ENCODE results near the gene TIMM10. TPM values are rescaled to one million over a fixed set of nuclear protein-coding genes. Genes with fewer than 3 reads are reported as not detected.

Gene TIMM10

GRCh38 chr11:57479021-57479663, 51.4 kb downstream of the TIMM10 start:
- Histone ChIP-seq H3K9me3 (replicated peaks; ENCODE audit: low read length) (no peaks in the 10 kb centered on the region), H3K4me2 (ENCODE audit: low read length) (no peak overlapping the region), H3K27me3 (ENCODE audit: control insufficient read depth, insufficient read depth, low read length) (peaks cover 74% of the 10 kb centered on the region), H3K4me3 (ENCODE audit: low read length) (no peak overlapping the region), H3K4me1 (ENCODE audit: control insufficient read depth, insufficient read depth, low read length) (peaks cover 20% of the 10 kb centered on the region), H3K36me3 (ENCODE audit: insufficient read depth, low read length) (no peaks in the 10 kb centered on the region), H3K9ac (ENCODE audit: low read depth, low read length) (no peak overlapping the region)

Small RNA genes within 50 kb of the gene (small RNA-seq; reads per million reads assigned to genes)
- gene RN7SL605P, result not detected
